Measurements from ENCODE around the gene SYNGR1.
"Not testable (repeated sequence)": the region's sequence is repeated elsewhere in the genome, so short reads cannot be mapped to it uniquely, and the experiment has no call there.

SYNGR1 gene

DNA sequence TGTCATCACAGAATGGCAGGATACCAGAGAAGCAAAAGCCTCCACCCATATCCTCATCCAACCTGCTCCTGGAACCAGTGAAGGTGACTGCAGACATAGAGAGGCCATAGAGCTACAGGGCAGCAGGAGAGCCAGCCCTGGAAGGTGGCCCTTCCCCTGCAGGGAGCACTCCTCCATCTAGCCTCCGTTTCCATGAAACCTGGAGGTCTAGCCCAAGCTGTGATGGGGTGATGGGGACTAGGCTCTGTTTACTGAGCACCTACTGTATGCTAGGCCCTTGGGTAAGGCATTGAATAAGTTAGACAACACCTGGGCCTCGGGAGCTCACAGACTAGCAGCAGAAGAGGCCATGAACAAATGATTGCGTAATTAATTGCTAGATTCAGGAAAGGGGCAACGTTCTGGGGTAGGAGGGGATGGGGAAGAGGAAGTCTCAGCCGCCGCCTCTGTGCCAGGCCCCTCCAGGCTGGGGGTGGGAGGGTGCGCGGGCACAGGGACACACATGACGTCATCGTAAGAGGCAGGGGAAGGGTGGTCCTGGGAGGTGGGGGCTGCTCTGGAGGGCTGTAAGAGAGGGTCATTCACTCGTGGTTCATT is 784 bp upstream of the SYNGR1 start:
- intact Hi-C loops (cut with DNase I), result loop anchor here (1.0 kb wide), 1 partner anchor 30 kb away; the partner anchor contains the start of gene RPL3
- peak in 6 of 10 donors; percentile 45 to 92 (median 70) for DNase-seq

DNA sequence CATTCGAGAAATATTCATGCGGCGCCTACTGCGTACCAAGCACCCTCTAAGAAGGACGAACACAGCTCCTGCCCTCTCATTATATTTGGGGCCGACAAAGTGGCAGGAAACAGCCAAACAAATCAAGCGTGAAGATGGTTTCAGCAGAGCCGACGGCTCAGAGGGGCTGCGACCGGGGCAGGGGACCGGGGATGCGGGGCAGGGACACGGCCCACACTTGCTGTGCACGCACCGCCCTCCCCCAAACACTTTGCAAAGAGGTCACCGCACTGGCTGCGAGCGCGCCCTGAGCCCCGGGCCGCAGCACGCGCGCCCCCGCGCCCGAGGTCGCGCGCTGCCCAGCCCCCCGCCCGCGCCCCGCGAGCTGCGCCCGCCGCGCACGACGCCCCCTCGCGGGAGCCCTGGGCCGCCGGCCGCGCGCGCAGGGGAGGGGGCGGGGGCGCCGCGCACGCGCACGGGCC is 255 bp upstream of the SYNGR1 start:
- DNase-seq, result peak in 5 of 10 donors; percentile 36 to 93 (median 67)
- intact Hi-C loops (cut with DNase I), result loop anchor here (1.0 kb wide), 1 partner anchor 30 kb away; the partner anchor contains the start of gene RPL3

DNA sequence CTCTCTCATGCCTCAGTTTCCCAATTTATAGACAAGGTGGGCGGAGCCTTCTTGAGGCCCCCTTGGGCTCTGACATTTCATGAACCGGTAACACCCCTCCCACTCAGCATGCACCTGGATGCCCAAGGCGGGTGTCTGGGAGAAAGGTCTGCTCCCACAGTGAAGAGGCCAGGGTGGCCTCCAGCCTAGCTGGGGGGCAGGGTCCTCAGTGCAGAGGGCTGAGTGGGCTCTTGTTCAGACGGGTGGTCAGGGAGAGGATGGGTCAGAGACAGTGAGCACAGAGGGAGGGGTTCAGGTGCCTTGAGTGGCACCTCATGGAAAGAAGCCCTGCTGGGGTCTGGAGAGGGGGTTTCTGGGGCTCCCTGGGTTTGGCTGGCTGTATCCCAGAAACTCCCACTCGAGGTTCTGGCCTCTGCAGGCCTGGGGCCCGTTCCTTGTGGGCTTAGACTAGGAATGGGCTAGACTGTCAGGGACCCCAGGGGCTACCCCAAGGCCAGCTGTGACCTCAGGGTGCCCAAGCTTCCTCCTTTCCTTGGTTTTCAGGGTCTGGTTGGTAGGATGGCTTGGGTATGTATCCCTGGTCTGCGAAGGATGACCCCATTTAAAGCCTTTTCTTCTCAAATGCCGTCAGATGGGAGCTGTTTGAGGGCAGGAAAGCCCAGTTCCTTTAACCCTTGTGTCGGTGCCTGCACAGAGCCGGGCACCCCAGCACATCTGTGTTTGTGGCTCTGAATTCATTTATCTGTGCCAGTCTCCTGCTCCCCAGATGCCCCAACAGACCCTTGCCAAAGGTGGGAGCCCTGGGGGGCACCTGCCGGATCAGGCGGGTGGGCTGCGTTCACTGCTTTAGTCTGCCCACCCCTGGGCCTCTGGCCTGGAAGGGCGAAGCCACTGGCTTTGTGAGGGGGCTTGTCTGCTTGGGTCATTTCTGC is 1.2 kb downstream of the SYNGR1 start:
- peak in 2 of 10 donors; percentile 61 to 62 for DNase-seq
- intact Hi-C loops (cut with DNase I), result no loop called here

DNA sequence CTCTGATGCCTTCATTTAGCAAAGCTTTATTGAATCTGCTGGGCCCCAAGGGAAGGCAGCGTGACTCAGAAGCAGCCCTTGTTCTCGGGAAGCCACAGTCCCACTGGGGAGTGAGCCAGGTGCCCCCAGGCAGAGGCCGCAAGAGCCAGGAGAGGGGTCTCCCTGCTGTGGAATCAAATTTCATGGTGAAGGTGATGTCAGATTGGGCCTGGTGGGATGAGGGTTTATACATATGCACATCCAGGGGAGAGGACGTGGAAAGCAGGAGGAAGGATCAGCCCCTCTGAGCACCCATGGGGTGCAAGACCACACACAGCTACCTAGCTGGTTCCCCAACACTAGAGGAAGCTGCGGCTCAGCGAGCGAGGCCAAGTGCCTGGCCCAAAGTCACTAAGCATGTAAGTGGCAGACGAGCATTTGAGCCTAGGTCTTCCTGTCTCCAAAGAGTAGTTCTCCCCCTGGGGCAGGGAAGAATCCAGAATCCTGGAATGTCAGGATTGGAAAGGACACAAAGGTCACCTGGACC is 2.0 kb downstream of the SYNGR1 start:
- intact Hi-C loops (cut with DNase I), result no loop called here

GRCh38 chr22:39352306-39352891 is 2.6 kb downstream of the SYNGR1 start:
- intact Hi-C loops (cut with DNase I), result no loop called here
- peak in 1 of 10 donors; percentile 41 for DNase-seq

More for the DNA sequence above, 2.0 kb downstream of the SYNGR1 start:
- peak in 1 of 10 donors; percentile 56 for DNase-seq

- intact Hi-C loops (cut with DNase I), result no loop called here
- peak in 2 of 10 donors; percentile 85 to 88 for DNase-seq
Measured at GRCh38 chr22:39353346-39353745, 3.6 kb downstream of the SYNGR1 start.

GRCh38 chr22:39355080-39355479 is 5.3 kb downstream of the SYNGR1 start:
- intact Hi-C loops (cut with DNase I), result no loop called here
- peak in 1 of 10 donors; percentile 21 for DNase-seq

GRCh38 chr22:39355805-39356204 is 6.0 kb downstream of the SYNGR1 start:
- intact Hi-C loops (cut with DNase I), result not testable (repeated sequence)

GRCh38 chr22:39356464-39356863 is 6.7 kb downstream of the SYNGR1 start:
- peak in 8 of 10 donors; percentile 47 to 94 (median 62) for DNase-seq
- intact Hi-C loops (cut with DNase I), result no loop called here

More at GRCh38 chr22:39355805-39356204, 6.0 kb downstream of the SYNGR1 start:
- DNase-seq, result peak in 2 of 10 donors; percentile 40 to 51

- intact Hi-C loops (cut with DNase I), result not testable (repeated sequence)
- DNase-seq, result peak in 1 of 10 donors; percentile 42
Measured at GRCh38 chr22:39357110-39358108, 7.6 kb downstream of the SYNGR1 start.

GRCh38 chr22:39358197-39358596 is 8.4 kb downstream of the SYNGR1 start:
- peak in 1 of 10 donors; percentile 73 for DNase-seq
- intact Hi-C loops (cut with DNase I), result not testable (repeated sequence)

DNA sequence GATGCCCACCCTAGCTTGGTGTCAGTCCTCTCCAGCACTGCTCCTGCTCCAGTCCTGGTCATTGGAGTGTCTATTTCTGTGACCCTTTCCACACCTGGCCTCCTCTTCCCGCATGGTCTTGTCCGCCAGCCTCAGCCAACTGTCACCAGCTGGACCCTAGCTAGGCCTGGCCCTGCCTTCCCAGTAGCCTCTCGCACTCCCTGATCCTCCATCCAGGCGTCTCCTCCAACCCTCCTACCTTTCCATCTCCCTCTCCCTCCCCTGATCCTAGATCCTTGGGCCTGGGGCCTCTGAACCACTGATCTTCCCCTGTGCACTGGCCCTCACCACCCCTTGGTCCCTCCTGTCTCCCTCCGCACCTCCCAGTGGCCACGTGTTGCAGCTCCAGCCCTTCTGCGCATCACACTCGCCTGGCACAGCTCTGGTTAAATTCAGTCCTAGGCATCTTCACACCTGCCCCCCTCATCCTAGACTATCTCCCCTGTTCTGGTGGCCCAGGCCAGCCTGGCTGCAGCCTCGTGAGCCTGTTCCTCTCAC is 9.9 kb downstream of the SYNGR1 start:
- peak in 1 of 10 donors; percentile 84 for DNase-seq
- intact Hi-C loops (cut with DNase I), result no loop called here

DNA sequence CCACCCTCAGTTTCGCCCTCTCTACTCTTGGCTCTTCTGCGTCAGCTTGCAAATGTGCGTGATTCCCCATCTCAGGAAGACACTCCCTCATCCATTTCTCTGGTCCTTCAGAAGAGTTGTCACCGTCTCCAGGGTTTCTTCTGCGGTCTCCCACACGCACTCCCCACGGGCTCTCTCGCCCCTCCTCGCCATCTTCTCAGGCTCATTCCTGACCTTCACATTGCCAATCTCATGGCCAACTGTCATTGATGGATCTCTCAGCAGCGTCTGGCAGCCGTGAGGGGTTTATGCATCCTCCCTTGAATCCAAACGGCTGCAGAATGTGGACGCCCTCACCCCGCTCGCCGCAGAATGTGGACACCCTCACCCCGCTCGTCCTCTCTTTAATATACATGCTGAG is 10.5 kb downstream of the SYNGR1 start:
- intact Hi-C loops (cut with DNase I), result no loop called here
- DNase-seq, result peak in 1 of 10 donors; percentile 75

DNA sequence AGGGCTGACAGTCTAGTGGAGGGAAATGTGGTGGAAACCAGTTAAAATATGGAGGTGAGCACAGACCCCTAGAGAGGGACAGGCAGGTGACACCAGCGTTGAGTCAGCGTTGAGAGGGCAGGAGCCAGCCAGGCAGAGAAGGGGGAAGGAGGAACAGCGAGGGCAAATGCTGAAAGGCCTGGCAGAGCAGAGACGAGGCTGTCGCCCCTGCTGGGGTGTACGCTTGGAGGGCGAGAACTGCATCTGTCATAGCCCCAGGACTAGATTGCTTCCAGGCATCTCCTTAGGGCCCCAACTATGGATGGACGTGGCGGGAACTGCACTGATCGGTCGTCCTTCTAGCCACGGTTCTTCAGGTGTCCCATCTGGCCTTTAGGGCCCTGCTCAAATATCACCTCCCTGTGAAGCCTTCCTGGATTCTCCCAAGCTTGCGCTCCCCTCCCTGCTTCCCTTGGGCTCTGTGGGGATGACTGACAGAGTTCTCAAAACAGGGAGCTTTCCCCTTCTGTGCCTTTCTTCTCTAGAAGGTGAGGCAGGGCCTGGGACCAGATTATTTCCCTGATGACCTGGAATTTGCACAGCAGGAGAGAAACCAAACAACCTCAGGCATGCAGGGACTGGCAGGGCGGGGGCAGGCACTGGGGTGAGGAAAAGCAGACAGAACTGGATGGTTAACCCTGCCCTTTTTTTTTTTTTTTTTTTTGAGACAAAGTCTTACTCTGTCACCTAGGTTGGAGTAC is 11.1 kb downstream of the SYNGR1 start:
- DNase-seq, result peak in 1 of 10 donors; percentile 12
- intact Hi-C loops (cut with DNase I), result no loop called here

- intact Hi-C loops (cut with DNase I), result no loop called here
- peak in 1 of 10 donors; percentile 49 for DNase-seq
Measured at GRCh38 chr22:39361496-39361895, 11.7 kb downstream of the SYNGR1 start.

GRCh38 chr22:39362271-39362670 is 12.5 kb downstream of the SYNGR1 start:
- intact Hi-C loops (cut with DNase I), result no loop called here
- peak in 1 of 10 donors; percentile 66 for DNase-seq

DNA sequence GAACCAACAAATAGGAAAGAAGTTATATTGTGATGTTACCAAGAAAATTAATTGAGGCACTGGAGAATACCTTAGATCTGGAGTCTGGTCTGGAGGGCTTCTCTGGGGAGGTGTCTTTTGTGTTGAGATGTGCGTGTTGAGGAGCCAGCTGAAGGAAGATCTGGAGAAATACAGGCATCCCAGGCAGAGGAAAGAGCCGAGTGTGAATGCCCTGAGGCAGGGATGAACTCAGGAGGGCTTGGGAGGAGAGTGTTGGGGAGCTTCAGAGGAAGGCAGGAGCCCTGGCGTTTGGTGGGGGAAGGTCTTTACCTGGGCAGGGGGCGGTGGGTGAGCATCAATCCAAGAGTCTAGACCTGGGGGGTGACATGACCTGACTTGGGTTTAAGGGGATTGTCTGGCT is 13.1 kb downstream of the SYNGR1 start:
- intact Hi-C loops (cut with DNase I), result no loop called here
- DNase-seq, result peak in 1 of 10 donors; percentile 54
